ENCODE results near the gene PRKACA.

- TF ChIP-seq POLR2A (IDR thresholded peaks at IDR 0.05; ENCODE audit: extremely low read depth, insufficient read length), result no peak
- no peak for TF ChIP-seq CTCF (IDR thresholded peaks at IDR 0.05; ENCODE audit: low read depth, low read length)
- no peak for TF ChIP-seq MAX (IDR thresholded peaks at IDR 0.05; ENCODE audit: low read depth, low read length)
These were observed 514 bp downstream of the PRKACA start for GRCh38 chr19:14116918-14117578.

Data from NB4 (cell line).